Ramos (cell line): ENCODE measurements around the gene DPYSL3.

ENCODE experiments used
- in situ Hi-C: fragments of 300-500 bp; cut with MboI; formaldehyde crosslinking; loops from one replicate; pipeline ENCODE4 v1.14.3; 2022; ENCODE audit warnings: low sequenced_read_pairs; ENCODE audit not compliant: unreplicated experiment

The DPYSL3 gene

DNA sequence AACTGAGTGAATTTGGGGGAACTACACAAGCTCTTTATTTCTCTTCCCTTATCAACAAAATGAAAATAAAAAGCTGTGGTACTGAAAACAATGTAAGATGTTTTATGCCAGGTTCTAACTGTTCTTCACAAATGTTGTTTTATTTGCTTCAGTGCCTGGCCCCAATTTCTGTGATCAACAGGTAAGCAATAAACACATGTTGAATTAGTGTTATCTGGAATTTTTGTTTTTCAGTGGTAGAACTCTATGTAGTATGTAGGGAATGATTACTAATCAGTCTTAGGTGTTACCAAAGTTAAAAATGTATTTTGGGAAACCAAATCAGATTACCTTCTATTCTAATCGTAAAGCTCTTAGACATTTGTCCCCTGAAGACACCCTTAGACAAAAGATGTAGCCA is 7.5 kb upstream of the DPYSL3 start:
- in situ Hi-C loops: no loop called here

DNA sequence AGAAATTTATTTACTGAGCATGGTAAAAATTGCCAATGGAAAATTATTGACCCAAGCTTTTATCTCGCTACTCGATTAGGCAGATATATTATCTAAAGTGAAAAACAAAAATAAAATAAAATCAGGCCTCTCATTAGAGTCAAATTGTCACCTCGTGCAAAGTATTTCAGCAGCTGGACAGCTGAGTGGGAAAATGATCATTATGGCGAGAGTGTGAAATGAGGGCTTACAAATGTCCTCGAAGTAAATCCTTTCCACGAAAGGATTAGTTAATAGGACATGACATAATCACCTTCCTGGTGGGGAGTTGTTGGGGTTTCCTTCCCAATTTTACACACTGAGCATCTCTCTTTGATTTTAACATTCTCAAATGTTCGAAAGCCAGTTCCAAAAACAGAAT is 5.4 kb upstream of the DPYSL3 start:
- in situ Hi-C loops: no loop called here

DNA sequence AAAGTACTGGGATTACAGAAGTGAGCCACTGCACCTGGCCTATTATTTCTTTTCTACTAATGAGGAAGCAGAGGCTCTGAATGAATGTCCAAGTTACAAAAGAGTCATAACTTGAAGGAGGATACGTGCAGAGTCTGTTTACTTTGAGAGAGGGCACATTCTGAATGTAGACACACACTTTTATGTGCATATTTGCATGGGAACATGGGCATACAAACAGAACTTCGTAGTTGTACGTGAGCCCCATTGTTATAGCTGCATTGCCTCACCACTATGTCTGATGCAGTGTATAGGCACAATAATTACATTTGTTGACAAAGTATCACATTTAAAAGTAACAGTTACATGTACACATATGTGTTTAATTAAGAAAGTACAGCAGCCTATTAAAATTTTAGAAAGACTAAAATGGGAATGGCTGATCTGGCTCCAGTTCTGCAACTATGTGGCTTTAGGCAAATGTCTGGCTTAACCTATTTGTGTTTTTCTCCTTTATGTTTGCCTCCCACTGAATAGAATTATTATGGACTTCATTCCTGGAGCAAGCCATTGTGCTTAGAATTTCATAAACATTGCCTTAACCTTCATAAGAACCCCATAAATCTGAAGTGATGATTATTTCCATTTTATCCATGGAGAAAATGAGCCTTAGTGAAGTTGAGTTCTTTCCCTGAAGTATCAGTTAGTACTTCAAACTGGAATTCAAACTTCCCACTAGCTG is 3.0 kb upstream of the DPYSL3 start:
- in situ Hi-C loops: no loop called here

DNA sequence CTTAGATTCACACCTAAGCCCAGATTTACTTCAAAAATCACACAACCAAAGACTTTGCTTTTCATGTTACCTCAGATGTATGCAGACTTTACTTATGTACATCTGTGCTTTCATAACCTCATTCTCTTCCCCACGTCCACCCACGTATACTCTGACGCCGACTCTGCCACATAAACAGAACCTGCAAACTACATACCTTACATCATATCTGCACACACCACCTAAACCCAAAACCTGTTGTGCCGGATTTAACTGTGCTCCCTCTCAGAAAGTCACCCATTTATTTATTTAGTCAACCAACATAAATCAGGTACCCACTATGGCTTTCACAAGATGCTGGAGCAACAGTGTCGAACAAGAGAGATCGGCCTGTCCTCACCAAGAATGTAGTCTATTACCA is 1.0 kb upstream of the DPYSL3 start:
- in situ Hi-C loops: no loop called here

GRCh38 chr5:147509041-147509709 is 693 bp downstream of the DPYSL3 start:
- in situ Hi-C loops: no loop called here

- in situ Hi-C loops: no loop called here
Observed at GRCh38 chr5:147508711-147509040, 1.2 kb downstream of the DPYSL3 start.

GRCh38 chr5:147507480-147508126 is 2.3 kb downstream of the DPYSL3 start:
- in situ Hi-C loops: no loop called here

DNA sequence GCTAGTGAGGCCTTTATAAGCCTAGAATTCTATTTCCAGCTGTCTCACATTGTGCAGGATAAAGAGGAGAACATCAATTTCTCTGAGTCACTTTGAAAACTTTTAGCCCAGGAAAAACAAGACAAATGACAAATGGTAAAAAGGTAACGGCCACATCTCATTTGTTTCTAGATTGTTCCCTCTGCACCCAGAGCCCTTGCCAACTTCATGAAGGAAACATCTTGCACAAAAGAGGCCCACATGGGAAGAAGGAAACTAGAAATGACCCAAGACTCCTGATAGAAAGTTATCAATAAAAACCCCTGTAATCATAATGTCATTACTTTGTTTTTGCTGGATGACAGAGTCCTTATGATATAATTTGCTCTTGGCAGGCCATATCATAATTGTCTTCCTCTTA is 5.3 kb downstream of the DPYSL3 start:
- in situ Hi-C loops: no loop called here

DNA sequence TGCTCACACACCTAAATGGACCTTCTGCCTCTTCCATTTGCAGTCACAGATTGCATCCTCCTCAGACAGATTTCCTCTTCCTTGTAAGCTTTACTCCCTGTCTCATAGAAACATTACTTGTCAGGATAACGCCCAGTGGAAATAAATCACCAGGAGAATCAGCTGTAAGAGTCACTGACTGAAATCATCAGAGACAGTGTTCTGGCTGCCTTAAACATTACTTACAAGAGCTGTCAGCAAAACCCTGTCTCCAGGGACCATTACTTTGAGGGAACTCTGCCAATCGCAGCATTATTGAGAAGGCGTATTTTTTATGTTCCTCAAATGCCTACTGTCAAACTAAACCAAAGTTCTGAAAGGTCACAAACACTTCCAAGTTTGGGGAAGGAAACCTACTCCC is 5.9 kb downstream of the DPYSL3 start:
- in situ Hi-C loops: no loop called here

DNA sequence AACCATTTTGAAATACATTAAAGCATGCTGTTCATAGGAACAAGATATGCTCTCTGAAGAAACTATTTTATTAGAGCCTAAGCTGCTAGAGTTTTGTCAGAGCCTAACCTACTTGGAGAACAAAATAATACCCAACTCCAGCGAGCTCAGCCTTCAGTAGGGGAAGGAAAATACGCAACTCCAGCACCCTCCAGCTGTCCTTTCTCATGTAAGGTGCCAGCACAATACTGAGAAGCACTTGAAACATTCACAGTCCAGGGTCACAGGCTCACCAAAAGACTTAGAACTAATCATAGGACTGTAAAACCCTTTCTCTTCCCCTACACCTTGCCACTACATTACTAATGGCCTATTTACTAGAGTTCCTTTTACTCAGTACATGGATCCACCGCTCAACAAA is 18.9 kb downstream of the DPYSL3 start:
- in situ Hi-C loops: no loop called here

- in situ Hi-C loops: no loop called here
Observed at GRCh38 chr5:147487031-147487750, 22.7 kb downstream of the DPYSL3 start.

DNA sequence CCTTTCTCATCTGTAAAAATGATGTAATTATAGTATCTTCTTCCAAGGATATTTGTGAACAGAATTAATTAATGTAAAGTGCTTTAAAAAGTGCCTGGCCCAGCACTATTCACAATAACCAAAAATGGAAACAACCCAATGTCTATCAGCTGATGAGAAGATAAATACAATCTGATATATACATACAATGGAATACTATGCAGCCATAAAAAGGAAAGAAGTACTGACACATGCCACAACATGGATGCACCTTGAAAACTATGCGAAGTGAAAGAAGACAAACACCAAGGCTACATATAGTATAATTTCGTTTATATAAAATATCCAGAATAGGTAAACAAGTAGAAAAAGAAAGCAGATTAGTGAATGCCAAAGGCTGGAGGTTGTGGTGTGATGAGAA is 24.1 kb downstream of the DPYSL3 start:
- in situ Hi-C loops: no loop called here

DNA sequence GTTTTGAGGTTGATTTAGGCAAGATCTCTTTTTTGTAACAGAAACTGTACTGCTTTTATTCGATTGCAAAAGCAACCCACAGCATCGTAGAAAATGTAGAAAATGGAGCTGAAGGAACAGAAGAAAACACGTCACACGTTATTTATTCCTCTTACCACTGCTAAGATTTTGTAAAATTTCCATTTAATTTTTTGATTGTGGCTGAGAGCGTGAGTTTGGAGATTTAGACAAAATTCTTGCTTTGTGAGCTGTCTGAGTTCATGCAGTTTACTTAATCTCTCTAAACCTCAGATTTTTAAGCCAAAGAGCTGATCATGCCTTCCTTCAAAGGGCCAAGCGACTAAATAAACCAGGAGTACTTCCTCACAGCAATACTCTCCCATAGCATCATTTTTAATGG is 24.8 kb downstream of the DPYSL3 start:
- in situ Hi-C loops: no loop called here

GRCh38 chr5:147484708-147485020 is 25.2 kb downstream of the DPYSL3 start:
- in situ Hi-C loops: no loop called here

DNA sequence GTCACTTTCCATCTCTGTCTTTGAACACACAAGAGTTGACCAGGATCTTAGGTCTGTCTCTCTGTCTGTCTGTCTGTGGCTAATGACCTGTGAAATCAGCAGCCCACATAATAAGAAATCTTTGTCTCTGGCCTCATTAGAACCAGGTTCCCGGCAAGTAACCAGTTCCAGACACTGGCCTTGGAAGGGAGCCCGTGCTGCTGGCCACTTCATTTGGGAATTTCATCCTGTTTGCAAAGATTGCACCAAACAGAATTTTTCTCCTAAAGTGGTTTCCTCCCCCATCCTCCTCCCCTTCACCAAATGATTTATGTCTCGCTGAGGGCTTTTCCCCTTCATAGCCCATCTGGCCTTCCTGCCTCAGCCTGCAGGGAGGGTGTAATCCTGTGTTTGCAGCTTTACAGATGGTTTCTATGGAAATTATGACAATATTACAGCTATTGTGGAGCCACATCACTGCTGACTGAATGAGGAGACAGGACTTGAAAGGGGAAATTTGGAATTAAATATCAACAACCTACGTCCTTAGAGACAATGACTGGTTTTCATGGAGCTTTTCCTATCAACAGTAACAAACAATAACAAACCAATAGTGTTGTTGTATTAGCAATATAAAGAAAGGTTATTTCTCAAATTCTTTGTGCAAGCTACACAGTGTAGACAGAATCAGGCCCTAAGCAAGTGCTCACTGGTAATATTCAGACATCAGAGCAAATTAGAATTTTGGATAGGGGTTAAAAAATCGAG is 25.7 kb downstream of the DPYSL3 start:
- in situ Hi-C loops: no loop called here

DNA sequence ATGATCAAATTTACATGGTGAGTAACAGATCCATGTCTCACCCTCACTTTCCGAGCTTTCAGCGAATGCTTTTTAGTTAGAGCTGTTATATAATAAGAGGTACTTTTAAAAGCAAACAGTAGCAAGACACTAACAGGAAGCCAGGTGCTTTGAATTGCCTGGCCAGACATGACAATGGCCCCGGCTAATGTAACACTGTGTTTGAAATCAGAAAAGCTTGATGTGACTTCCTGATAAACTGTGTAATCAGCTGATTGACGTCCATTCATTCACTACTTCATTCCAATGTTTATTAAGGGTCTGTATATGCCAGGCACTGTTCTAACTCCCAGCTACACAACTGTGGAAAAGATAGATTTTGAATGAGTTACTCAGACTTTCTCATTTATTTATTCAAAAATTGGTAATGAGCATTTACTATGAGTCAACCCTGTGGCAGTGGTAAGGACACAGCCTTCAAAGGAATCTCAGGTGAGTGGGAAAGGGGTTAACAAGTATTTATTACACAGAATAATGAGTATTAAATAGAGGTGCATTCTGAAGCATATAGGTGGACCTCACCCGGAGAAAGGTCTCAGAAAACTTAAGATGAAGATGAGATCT is 26.6 kb downstream of the DPYSL3 start:
- in situ Hi-C loops: no loop called here

GRCh38 chr5:147482706-147483180 is 27.1 kb downstream of the DPYSL3 start:
- in situ Hi-C loops: no loop called here

DNA sequence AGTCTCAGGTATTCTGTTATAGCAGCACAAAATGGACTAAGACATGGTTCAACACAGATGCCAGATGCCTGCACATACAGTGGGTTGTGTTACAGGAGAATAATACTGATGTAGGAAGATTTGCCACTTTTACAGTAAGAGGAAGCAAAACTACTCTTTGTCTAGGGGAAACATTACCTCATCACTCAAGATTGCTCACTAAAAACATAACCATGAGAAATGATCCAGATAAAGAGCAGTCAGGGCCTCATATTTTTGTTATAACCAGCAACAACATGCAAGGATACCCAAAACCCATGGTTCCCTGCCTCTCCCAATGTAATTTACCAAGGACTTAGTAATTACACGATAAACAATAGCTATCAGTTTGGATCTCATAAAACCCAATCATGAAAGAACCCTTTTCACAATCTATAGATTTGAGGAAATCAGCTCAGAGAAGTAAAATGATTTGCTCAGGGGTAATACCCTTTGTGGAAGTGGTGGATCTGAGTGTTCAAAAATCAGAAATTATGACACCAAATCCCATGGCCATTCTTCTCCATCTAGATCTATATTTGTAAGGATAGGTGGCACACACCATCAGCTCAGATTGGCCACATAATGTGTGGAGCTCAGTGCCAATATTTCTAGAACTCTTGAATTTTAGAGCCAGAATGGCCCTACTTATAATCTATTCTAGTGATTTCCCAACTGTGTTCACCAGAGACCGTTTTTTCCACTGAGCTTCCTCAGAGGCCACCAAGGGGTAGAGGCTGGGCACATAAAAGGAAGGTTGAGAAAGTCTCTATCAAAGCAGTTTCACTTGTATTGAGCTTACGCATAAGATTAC is 27.8 kb downstream of the DPYSL3 start:
- in situ Hi-C loops: no loop called here

GRCh38 chr5:147481376-147481775 is 28.5 kb downstream of the DPYSL3 start:
- in situ Hi-C loops: no loop called here
